ENCODE results near the gene TSHZ2. TPM values are rescaled to one million over a fixed set of nuclear protein-coding genes. Genes with fewer than 3 reads are reported as not detected.

The TSHZ2 gene
- total RNA-seq, 1 donor from 2014 or later, result 1.6 TPM

- H3K36me3 ChIP-seq (ENCODE audit: control insufficient read depth, insufficient read depth, low read length), result no peaks in the 10 kb centered on the region
- no peak for FAIRE-seq
- TF ChIP-seq, protein P1, sequence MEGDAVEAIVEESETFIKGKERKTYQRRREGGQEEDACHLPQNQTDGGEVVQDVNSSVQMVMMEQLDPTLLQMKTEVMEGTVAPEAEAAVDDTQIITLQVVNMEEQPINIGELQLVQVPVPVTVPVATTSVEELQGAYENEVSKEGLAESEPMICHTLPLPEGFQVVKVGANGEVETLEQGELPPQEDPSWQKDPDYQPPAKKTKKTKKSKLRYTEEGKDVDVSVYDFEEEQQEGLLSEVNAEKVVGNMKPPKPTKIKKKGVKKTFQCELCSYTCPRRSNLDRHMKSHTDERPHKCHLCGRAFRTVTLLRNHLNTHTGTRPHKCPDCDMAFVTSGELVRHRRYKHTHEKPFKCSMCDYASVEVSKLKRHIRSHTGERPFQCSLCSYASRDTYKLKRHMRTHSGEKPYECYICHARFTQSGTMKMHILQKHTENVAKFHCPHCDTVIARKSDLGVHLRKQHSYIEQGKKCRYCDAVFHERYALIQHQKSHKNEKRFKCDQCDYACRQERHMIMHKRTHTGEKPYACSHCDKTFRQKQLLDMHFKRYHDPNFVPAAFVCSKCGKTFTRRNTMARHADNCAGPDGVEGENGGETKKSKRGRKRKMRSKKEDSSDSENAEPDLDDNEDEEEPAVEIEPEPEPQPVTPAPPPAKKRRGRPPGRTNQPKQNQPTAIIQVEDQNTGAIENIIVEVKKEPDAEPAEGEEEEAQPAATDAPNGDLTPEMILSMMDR (IDR thresholded peaks at IDR 0.05; ENCODE audit: insufficient read depth, low read length, severe bottlenecking), result no peak
- H3K4me3 ChIP-seq (ENCODE audit: low read depth, low read length), result no peak overlapping the region
- DNase-seq (ENCODE audit: low read depth), result no peak
- H3K27me3 ChIP-seq (ENCODE audit: control insufficient read depth, insufficient read depth, low read length), result no peaks in the 10 kb centered on the region
These were observed 29.5 kb downstream of the TSHZ2 start for GRCh38 chr20:53001498-53002301.

DNA sequence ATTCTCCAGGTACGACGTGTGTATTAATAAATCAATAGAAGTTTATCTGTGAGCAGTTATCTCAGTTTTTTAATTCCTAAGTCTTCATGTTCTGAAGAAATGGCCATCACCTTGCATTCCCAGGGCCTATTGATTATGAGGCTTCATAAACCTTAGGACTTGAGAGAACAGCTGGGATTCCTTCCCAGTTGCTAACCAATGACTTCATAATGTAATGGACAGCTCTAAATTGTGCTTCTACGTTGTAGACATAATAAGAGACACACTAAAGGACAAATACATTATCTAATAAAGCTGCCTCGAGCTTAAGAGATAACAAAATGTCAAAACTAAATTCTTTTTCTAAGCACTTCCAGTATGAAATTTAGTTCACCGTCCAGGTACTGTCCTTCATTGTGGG, 30.6 kb downstream of the TSHZ2 start:
- TF ChIP-seq, protein P1 (IDR thresholded peaks at IDR 0.05; ENCODE audit: insufficient read depth, low read length, severe bottlenecking), result no peak
- FAIRE-seq, result no peak

DNA sequence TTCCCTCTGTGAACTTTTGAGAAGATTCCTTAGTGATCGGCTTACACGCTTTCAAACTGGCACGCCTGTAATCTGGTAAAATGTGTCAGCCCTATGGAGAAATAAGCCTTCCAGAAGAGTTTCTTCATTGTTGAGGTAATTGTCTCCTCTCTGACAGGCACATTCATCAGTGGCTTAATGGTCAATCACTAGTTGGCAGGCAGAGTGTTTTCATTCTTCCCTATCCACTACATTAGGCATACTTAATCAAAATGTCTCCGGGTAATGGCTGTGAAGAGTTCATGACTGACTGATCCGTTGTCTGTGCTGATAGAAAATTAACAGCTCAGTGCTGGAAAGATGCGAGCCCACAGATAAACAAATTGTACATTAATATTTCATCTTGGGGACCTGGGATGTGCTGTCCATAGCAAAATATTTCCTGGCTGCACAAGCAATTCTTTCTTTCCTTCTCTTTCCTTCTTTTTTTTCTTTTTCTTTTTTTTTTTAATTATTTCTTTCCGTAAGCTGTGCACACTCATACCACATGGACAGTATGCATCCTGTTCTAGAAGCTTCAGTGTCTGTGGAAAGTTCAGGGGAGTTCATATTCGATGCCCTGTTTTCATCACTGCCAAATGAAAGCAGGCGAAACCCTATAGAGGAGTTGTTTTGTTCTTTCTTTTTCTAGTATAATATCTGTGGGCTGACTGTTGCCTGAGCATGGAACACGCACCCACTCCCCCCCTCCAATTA, 31.4 kb downstream of the TSHZ2 start:
- DNase-seq (ENCODE audit: low read depth) (no peak), FAIRE-seq (no peak)
- TF ChIP-seq, protein P1 (IDR thresholded peaks at IDR 0.05; ENCODE audit: insufficient read depth, low read length, severe bottlenecking), result no peak
- H3K36me3 ChIP-seq (ENCODE audit: control insufficient read depth, insufficient read depth, low read length), result no peaks in the 10 kb centered on the region
- H3K4me3 ChIP-seq (ENCODE audit: low read depth, low read length), result no peak overlapping the region
- H3K27me3 ChIP-seq (ENCODE audit: control insufficient read depth, insufficient read depth, low read length), result no peaks in the 10 kb centered on the region

More for the DNA sequence above, 30.6 kb downstream of the TSHZ2 start:
- Histone ChIP-seq H3K4me3 (ENCODE audit: low read depth, low read length) (no peak overlapping the region), H3K36me3 (ENCODE audit: control insufficient read depth, insufficient read depth, low read length) (no peaks in the 10 kb centered on the region), H3K27me3 (ENCODE audit: control insufficient read depth, insufficient read depth, low read length) (no peaks in the 10 kb centered on the region)
- DNase-seq (ENCODE audit: low read depth), result no peak

DNA sequence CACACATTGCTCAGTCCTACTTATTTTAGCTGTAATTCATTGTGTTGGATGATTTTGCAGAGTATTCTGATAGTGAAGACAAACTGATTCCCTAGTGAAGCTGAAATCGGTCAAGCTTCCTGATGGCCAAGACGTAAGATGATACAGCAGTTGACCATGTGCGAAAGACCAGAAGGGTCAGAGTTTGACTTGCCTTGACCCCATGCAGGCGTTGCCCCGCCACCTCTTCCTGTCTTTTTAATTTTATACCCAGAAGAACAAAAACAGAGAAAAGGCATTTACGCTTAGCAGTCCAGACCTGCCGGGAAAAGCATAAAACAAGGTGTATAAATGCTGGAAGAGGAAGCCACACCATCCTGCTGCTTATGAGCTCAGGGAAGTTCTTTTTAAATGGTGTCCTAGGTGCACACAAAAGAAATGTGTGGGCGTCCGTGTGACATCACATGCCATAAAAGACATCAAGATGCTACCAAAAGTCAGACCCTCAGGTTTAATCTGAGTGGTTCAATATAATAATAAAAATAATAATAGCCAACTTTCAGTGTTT, 32.2 kb downstream of the TSHZ2 start:
- no peaks in the 10 kb centered on the region for H3K36me3 ChIP-seq (ENCODE audit: control insufficient read depth, insufficient read depth, low read length)
- H3K4me3 ChIP-seq (ENCODE audit: low read depth, low read length), result no peak overlapping the region
- no peak for DNase-seq (ENCODE audit: low read depth)
- no peaks in the 10 kb centered on the region for H3K27me3 ChIP-seq (ENCODE audit: control insufficient read depth, insufficient read depth, low read length)
- FAIRE-seq, result no peak
- TF ChIP-seq, protein P1 (IDR thresholded peaks at IDR 0.05; ENCODE audit: insufficient read depth, low read length, severe bottlenecking), result no peak

DNA sequence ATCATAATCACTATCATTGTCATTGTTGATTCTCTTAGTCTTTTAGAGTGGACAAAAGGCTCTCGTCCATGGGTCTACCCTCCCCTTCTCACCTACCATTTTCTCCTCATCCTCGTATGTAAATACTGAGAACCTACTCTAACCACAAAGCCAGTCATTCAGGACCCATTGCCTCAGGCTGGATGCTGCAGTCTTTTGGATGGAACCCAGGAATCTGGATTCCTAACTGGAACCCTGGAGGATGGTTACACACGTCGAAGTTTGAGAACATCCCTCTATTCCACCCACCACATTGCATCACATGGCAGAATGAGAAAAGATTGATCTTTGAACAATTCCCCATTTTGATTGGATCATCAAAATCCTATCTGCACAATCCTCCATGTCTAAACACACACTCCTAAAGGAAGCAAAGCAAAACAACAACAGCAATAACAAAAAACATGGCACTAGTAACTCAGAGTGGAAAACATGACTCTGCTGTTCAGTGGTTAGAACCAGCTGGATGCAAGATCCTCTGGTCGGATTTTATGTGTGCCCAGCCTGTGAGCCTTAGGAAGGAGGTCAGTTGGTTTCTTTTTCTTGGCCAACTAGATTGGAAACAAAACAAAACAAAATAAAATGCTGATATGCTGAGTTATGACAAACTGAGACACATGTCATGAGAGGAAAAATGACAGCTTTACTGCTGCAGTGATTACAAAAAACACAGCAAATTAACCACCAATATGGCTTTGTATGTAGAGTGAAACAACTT, 38.0 kb downstream of the TSHZ2 start:
- no peak for FAIRE-seq
- no peaks in the 10 kb centered on the region for H3K27me3 ChIP-seq (ENCODE audit: control insufficient read depth, insufficient read depth, low read length)
- no peak overlapping the region for H3K4me3 ChIP-seq (ENCODE audit: low read depth, low read length)
- TF ChIP-seq, protein P1 (IDR thresholded peaks at IDR 0.05; ENCODE audit: insufficient read depth, low read length, severe bottlenecking), result no peak
- DNase-seq (ENCODE audit: low read depth), result no peak
- no peaks in the 10 kb centered on the region for H3K36me3 ChIP-seq (ENCODE audit: control insufficient read depth, insufficient read depth, low read length)
